ENCODE measurements around the gene ADAT3.
A peak's percentile ranks its signal among the peaks of the same experiment; 100 is the strongest.
"Not testable (repeated sequence)": the region's sequence is repeated elsewhere in the genome, so short reads cannot be mapped to it uniquely, and the experiment has no call there.

ADAT3 gene

DNA sequence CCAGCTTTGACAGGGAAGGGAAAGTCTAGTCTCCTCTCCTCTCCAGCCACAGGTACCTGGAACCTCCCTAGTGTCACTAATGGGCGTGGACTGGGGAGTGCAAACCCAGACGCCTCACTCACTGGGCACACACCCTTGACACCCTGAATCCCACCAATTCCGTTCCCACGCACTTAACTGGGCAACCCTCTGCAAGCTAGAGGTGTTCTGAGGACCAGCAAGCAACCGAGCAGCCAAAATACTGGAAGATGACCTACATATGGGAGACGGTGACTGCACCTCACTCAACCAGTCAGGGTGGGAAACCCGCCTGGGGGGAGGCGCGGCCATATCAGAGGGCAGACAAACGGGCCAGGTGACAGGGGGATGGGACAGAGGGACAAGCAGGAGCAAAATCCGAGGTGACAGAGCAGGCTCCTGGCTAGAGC is 20.9 kb upstream of the ADAT3 start:
- DNase-seq: no peak

DNA sequence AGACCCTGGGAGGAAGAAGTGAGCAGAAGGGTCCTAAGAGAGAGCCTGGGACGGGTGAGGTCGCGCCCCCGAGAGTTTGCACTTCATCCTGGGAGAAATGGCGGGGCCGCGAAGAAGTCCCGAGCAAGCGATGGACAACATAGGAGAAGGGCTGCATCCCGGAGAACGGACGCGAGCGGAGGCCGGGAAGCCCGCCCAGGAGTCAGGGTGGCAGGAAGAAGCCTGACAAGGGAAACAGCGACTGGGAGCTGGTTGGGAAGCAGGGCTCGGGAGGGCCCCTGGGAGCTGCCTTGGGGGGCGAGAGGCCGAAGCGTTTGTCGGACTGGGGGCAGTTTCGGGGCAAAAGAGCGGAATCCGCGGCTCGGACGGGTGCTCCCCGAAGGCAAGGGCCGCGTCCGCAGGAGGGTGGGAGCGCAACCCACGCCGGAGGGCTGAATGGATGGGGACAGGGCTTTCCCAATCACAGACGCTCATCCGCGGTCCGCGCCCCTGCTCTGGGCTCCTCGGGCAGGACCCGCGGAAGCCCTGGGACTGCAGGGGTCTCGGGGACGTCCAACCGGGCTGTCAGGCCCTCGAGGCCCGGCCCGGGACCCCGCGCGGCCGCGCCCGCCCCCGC is 20.4 kb upstream of the ADAT3 start:
- no peak for DNase-seq

DNA sequence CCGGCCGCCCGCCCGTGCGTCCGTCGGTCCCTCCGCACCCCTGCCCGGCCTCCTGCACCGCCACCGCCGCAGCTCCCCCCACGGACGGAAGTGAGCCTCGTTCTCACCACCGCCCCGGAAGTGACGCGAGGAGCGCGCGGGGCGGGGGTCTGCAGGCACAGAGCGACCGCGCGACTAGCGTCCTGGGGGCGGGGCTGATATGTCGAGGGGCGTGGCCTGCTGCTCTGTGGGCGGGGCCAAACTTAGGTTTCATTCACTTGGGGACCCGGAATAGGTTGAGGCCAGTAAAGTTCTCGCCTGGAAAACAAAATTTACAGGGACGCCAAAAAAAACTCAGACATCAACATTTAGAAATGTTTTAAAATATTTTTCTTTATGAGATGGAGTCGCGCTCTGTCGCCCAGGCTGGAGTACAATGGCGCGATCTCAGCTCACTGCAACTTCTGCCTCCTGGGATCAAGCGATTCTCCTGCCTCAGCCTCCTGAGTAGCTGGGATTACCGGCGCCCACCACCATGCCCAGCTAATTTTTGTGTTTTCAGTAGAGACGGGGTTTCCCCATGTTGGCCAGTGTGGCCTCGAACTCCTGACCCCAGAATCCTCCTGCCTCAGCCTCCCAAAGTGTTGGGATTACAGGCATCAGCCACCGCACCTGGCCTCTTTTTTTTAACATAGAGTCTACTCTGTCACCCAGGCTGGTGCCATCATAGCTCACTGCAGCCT is 19.6 kb upstream of the ADAT3 start, which contains the start of gene ABHD17A:
Gene ABHD17A, minus strand, starts transcription at position 99 of the 722 bp plus-strand sequence. CDS start 3,930 bp downstream, outside the sequence.
- DNase-seq: peak; percentile 92

DNA sequence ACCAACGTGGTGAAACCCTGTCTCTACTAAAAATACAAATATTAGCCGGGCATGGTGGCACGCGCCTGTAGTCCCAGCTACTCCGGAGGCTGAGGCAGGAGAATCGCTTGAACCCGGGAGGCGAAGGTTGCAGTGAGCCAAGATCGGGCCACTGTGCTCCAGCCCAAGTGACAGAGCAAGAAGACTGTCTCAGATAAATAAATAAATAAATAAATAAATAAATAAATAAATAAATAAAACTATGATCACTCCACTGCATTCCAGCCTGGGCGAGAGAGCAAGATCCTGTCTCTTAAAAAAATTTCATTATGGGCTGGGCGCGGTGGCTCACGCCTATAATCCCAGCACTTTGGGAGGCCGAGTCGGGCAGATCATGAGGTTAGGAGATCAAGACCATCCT is 18.8 kb upstream of the ADAT3 start:
- DNase-seq: not testable (repeated sequence)

DNA sequence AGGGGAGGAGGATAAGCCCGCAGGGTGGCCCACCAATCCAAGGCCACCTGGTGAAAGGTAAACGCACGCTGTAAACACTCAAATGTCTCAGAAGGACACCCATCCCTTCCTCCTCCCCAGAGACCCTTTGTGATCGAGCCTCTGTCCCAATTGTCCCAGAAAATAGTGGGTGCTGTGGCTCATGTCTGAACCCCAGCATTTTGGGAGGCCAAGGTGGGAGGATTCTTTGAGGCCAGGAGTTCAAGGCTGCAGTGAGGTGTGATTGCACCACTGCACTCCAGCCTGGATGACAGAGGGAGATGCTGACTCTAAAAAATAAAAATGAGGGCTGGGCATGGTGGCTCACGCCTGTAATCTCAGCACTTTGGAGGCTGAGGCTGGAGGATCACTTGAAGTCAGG is 16.8 kb upstream of the ADAT3 start:
- no peak for DNase-seq

DNA sequence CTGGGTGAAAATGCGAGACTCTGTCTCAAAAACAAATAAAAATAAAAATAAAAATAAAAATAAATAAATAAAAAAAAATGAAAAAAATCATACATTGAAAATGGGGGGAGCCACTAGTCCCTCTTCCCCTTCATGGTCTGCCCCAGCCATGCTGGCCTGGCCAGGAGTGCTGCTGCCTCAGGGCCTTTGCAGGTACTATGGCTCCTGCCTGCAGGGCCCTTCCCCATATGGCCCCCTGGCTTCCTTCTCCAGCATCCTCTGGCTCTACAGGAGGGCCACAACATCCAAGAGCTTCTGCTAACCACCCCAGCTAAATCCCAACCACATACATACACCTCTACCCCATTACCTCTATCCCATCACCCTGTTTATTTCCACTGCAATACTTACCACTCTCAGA is 15.3 kb upstream of the ADAT3 start:
- DNase-seq: no peak

DNA sequence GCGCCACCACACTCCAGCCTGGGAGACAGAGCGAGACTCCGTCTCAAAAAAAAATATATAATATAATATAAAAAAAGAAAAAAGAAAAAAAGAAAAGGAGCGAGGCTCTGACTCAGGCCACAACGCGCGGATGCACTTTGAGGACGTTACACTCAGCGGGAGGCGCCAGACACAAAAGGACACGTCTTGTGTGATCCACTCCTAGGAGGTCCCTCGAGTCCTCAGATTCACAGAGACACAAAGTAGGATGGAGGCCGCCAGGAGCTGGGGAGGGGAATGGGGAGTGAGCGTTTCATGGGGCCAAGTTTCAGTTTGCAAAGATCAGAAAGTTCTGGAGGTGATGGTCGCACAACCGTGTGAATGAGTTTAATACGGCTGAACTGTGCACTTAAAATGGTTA is 11.4 kb upstream of the ADAT3 start:
- DNase-seq: no peak

DNA sequence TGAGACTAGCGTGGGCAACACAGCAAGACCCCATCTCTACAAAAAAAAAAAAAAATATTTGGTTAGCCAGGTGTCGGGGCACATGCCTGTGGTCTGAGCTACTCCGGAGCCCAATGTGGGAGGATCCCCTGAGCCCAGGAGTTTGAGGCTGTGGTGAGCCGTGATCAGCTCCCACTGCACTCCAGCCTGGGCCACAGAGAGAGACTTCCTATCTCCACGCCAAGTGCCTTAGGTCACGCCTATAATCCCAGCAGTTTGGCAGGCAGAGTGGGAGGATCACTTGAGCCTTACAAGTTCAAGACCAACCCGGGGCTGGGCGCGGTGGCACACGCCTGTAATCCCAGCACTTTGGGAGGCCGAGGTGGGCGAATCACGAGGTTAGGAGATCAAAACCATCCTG is 8.7 kb upstream of the ADAT3 start:
- no peak for DNase-seq

DNA sequence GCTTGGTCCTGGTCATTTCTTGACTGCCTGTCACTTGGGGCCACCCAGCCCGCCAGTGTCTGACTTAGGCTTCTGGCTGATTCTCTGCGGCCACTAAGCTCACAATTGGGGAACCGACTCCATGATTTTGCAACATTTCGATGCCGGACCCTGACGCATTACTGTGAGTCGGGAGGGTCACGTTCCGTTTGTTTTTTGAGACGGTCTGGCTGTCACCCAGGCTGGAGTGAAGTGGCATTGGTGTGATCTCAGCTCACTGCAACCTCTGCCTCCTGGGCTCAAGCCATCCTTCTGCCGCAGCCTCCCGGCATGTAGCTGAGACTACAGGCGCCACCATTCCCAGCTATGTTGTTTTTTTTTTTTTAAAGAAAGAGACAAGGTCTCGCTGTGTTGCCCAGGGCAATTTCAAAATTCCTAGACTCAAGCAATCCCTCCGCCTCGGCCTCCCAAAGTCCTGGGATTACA is 3.2 kb upstream of the ADAT3 start:
- DNase-seq: no peak

DNA sequence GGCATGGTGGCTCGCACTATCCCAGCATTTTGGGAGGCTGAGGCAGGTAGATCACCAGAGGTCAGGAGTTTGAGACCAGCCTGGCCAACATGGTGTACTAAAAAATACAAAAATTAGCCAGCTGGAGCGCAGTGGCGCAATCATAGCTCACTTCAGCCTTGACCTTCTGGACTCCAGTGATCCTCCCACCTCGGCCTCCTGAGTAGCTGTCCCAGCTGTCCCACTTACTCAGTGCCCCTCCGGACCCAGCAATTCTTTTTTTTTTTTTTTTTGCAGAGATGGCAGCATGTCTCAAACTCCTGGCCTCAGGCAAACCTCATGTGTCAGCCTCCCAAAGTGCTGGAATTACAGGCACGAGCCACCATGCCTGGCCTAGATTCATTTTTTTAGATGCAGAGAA is 2.3 kb upstream of the ADAT3 start:
- DNase-seq: no peak

DNA sequence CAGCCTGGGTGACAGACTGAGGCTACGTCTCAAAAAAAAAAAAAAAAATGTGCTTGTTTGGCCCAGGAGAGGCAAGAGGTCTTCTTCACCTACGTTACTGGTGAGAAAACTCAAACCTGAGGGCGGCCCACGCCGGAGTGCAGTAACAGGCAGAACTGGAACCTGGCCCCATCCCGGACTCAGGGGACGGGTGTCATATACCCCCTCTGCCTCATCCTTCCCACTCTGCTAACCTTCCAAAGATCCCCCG is 414 bp upstream of the ADAT3 start:
- no peak for DNase-seq

DNA sequence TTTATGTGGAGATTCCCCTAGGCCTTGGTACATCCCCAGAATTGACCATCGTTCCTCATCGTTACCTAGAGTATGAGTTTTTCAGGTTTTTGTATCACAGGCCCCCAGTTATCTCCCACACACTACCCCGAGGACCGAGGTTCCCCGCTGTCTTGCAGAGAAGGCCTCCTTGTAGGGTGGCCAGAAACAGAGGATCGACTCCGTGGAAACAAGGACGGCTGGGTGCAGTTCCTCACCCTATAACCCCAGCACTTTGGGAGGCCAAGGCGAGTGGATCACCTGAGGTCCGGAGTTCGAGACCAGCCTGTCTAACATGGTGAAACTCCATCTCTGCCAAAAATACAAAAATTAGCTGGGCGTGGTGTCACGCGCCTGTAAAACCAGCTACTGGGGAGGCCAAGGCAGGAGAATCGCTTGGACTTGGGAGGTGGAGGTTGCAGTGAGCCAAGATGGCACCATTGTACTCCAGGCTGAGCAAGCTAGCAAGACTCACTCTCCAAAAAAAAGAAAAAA is 720 bp downstream of the ADAT3 start:
- DNase-seq: no peak

DNA sequence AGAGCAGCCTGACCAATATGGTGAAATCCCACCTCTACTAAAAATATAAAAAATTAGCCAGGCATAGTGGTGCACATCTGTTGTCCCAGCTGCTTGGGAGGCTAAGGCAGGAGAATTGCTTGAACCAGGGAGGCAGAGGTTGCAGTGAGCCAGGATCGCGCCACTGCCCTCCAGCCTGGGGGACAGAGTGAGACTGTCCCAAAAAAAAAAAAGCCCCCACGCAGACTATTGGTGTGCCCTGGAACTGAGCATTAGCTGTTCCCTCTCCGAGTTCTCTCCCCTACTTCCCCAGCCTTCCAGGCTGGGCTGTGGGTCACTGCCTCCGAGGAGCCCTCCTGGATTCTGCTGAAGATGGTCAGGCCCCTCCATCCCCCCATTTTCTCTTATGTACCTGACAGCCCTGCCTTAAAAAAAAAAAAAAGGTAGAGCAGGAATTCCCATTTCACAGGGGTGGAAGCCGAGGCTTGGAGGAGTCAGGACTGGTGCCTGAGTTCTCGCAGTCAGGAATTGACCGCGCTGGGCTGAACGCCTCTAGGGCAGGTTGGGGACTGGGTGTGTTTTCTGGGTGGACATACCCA is 1.9 kb downstream of the ADAT3 start:
- no peak for DNase-seq

DNA sequence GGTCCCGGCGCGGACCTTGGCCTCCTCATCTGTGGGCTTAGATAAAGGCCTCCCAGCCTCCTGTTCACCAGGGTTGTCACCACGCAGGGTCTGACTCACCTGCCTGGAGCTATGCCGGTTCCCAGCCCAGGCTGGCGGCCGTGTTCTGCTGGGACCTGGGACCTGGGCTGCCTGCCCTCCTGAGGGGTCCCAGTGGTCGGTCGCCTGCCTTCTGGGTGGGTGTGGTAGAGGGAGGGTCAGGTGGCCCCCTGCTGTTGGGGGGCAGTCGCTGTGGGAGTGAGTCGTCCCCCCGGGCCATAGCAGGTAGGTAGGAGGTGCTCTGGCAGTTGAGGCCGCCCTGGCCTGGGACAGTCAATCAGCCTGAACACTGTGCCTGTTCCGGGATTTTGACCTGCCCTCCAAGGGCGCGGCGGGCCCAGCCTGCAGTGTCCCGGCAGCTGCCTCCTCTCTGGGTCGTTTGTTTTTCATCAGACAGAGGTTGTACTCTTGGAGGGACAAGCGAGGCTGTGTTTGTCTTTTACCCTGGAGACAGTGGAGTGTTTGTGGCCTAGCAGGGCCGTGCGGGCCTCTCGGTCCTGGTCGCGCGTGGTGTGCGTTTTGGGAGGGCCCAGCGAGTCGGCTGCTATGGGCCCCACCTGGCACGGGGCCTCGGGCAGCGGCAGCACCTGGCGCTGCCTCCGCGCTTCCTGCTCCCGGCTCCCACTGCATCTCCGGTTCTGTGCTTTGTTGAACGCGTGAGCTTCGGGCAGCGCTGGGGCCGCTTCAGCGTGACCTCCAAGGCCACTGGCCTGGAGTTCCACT is 2.6 kb downstream of the ADAT3 start:
- no peak for DNase-seq

DNA sequence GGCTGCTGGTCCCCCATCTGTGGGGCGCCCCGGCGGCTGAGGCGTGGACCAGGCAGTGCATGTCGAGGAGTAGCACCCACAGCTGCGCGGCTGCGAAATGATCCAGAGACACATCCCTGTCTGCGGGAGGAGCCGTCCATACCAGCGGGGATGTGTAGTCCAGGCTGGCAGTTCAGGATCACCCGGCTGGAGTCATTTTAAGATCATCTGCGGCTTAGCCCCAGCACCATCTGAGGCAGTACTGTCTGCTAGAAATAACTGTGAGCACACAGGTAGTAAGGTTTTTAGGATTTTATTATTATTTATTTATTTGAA is 3.1 kb downstream of the ADAT3 start:
- no peak for DNase-seq

DNA sequence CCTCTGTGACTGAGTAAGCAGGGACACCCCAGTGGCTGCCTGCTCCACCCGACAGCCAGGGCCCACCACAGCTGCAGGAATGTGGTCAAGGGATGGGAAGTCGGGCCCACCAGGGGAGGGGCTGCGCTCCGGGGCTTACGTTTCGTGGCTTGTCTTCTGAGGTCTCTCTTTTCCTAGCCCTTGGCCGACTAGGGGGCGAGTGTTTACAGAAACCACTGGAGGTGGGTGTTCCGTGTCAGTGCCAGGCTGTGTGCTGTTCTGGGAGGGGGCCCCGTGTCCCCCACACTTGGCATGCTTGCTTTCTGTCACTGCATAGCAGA is 4.5 kb downstream of the ADAT3 start:
- DNase-seq: no peak

DNA sequence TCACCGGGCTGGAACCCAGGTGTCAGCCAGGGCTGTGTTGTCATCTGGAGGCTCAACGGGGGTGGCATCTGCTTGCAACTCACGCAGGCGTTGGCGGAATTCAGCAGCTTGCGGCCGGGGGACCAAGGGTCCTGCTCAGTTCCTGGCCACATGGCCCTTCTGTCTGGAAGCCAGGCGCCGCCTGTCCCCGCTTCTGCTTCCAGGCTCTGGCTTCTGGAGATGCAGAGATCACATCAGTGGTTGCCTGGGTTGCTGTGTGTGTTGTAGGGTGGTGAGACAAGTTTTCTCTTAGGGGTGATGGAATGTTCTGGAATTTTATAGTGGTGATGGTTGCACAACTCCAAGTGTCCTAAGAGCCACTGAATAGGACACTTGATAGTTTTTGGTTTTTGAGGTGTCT is 5.0 kb downstream of the ADAT3 start:
- no peak for DNase-seq

DNA sequence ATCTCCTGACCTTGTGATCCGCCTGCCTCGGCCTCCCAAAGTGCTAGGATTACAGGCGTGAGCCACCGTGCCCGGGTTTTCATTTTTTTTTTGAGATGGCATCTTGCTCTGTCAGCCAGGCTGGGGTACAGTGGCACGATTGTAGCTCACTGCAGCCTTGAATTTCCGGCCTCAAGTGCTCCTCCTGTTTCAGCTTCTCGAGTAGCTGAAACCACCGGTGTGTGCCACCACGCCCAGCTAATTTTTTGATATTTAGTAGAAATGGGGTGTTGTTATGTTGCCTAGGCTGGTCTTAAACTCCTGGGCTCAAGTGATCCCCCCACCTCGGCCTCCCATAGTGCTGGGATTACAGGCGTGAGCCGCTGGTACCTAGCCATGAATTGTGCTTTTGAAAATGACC is 5.9 kb downstream of the ADAT3 start:
- DNase-seq: no peak

DNA sequence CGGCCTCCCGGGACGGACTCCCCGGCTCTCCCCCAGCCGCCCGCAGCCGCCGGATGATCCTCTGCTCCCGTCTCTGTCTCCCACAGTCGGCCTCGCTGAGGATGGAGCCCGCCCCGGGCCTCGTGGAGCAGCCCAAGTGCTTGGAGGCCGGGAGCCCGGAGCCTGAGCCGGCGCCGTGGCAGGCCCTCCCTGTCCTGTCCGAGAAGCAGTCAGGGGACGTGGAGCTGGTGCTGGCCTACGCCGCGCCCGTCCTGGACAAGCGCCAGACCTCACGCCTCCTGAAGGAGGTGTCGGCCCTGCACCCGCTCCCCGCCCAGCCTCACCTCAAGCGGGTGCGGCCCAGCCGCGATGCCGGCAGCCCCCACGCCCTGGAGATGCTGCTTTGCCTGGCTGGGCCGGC is 6.8 kb downstream of the ADAT3 start:
- DNase-seq: no peak

DNA sequence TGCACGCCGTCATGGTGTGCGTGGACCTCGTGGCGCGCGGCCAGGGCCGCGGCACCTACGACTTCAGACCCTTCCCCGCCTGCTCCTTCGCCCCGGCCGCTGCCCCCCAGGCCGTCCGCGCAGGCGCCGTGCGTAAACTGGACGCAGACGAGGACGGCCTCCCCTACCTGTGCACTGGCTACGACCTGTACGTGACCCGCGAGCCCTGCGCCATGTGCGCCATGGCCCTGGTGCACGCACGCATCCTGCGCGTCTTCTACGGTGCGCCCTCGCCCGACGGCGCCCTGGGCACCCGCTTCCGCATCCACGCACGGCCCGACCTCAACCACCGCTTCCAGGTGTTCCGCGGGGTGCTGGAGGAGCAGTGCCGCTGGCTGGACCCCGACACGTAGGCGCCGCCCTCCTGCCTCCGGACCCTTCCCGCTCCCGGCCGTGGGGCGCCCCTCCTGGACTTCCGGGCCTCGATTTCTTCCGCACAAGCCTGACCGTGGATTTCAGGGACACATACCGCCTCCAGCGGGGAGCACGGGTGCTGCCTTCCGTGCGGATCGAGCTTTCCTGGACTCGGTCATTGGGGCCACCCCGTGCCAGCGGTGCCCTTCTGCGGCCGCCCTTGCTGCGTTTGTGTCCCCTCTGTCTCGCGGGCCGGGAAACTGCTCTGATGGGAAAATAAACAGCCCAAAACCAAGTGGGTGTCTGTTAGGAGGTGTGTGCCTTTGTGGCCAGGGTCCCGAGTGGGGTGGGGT is 7.7 kb downstream of the ADAT3 start:
- DNase-seq: no peak

DNA sequence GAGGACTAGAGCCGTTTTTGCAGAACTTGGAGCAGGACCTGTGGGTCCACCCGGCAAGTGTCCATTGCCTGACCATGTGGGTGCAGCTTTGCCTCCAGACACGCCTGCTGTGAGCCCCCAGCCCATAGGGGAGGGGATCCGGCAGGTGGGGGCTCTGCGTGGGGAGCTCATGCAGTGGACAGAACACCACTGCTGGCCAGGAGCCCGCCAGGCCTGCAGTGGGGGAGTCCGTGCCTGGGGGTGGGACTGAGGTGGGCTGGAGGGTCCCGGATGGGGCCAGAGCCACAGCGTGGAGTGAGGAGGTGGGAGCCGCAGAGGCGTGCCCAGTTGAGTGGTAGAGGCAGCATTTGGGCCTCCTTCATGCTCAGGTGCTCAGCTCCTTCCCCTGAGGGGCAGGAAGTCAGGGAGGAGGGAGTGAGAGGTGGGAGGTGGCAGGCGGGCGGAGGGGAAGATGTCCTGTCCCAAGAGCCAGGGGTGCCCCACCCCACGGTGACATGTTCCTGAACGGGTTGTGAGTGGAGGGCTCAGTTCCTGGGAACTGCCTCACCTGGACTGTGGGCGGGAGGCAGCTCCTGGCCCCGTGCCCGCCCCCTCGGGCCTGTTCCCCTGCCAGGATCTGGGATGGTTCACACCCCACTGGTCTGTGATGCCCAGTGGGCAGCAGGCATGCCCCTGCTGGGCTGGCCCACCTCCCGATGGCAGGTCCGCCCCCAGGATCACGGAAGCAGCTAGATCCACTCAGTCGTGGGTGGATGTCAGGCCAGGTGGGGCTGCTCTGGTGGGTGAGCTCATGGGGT is 8.8 kb downstream of the ADAT3 start:
- DNase-seq: no peak

DNA sequence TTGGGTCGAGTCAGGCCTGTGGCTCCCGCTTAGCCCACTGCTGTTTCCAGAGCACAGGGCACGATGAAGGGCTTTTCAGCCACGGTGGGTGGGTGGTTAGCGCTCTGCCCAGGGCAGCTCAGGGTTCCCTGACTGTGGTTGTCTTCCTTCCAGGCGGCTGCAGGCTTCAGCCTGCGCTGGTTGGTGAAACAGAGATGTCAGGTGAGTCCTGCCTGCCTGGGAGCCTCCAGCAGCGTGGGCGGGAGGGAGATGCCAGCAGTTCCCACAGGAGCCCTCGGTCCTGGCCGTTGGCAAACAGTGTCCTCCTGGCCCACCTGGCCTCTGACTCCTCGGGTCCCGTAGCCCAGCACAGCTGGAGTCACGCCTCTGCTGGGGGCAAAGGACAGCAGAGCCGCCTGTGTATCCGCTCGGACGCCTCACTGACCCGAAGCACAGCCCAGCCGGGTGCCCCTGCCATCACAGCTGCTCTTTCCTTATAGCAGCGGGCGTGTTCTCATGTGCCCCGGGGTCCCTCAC is 9.7 kb downstream of the ADAT3 start:
- no peak for DNase-seq
